Activated B cell treated with CpG ODN at 0.5 μM for 24 hours (primary cell): ENCODE data around the gene MACF1. TPM values are rescaled to one million over a fixed set of nuclear protein-coding genes. Genes with fewer than 3 reads are reported as not detected.

ENCODE experiments used
- ATAC-seq: fragments of 200-7000 bp; cut with Tn5 transposase; one replicate; pipeline ENCODE4 v1.10.0; 2021; ENCODE audit warnings: low read depth, mild to moderate bottlenecking, moderate library complexity
- CTCF ChIA-PET: fragments of 350-600 bp; sonication (Branson Sonifier 250); formaldehyde crosslinking; loops from one replicate; lab custom pipeline; 2021; ENCODE audit warnings: antibody characterized with exemption; lab: Charles Lee
- POLR2A ChIA-PET: fragments of 350-600 bp; sonication (Branson Sonifier 250); formaldehyde crosslinking; loops from one replicate; lab custom pipeline; 2021; ENCODE audit warnings: antibody characterized with exemption; lab: Charles Lee
- DNase-seq: peaks from one replicate; pipeline ENCODE4 v3.0.0; 2022
- H3K27ac Mint-ChIP-seq: one replicate; pipeline ENCODE4 v1.8.0; 2020; ENCODE audit warnings: mixed read lengths
- H3K27me3 Mint-ChIP-seq: one replicate; pipeline ENCODE4 v1.8.0; 2021; ENCODE audit warnings: mixed read lengths
- H3K36me3 Mint-ChIP-seq: one replicate; pipeline ENCODE4 v1.8.0; 2021; ENCODE audit warnings: low read depth, mixed read lengths
- H3K4me1 Mint-ChIP-seq: one replicate; pipeline ENCODE4 v1.8.0; 2021; ENCODE audit warnings: mixed read lengths
- H3K4me3 Mint-ChIP-seq: one replicate; pipeline ENCODE4 v1.8.0; 2020; ENCODE audit warnings: mild to moderate bottlenecking, mixed read lengths
- H3K9me3 Mint-ChIP-seq: one replicate; pipeline ENCODE4 v1.8.0; 2020; ENCODE audit warnings: mixed read lengths
- CTCF ChIP-seq: fragments of 200-600 bp; IDR thresholded peaks from one replicate; pipeline ENCODE4 v1.8.0; 2022; ENCODE audit warnings: antibody characterized with exemption, mild to moderate bottlenecking
- intact Hi-C: fragments of 100-400 bp; cut with micrococcal nuclease; formaldehyde crosslinking; loops from one replicate; pipeline ENCODE4 v1.15.1; 2024
- total RNA-seq: library from RNA; stranded (reverse); gene quantifications from 2 replicates; pipeline ENCODE4 v1.2.3, GENCODE V29; 2022

The MACF1 gene
- total RNA-seq, 1 donor from 2014 or later = 286 TPM

GRCh38 chr1:39258146-39258924, 53.8 kb downstream of the MACF1 start:
- ChIA-PET POLR2A (interaction anchor here (0.9 to 1.3 kb wide), 3 partner anchors 11 to 66 kb away, joined by 3 to 4 read pairs (median 3); no protein-coding TSS in a partner anchor), CTCF (interaction anchor here (0.8 to 8.2 kb wide), 35 partner anchors 10 to 233 kb away, joined by 3 to 120 read pairs (median 4); partner anchors contain the start of genes MACF1 and NDUFS5)
- Mint-ChIP-seq H3K9me3 (no peaks in the 10 kb centered on the region), H3K27me3 (no peaks in the 10 kb centered on the region), H3K27ac (peak overlapping the region; percentile 11), H3K4me3 (no peak overlapping the region), H3K36me3 (peaks cover 43% of the 10 kb centered on the region), H3K4me1 (peaks cover 32% of the 10 kb centered on the region)
- peak; percentile 55 for TF ChIP-seq CTCF
- intact Hi-C loops = loop anchor here (1.0 to 2.0 kb wide), 6 partner anchors 11 to 160 kb away; no protein-coding TSS in a partner anchor
- DNase-seq (peak; percentile 32), ATAC-seq (peak; percentile 70)

GRCh38 chr1:39258925-39259244, 54.4 kb downstream of the MACF1 start:
- no peak for TF ChIP-seq CTCF
- Mint-ChIP-seq H3K27ac (no peak overlapping the region), H3K4me1 (peaks cover 32% of the 10 kb centered on the region), H3K4me3 (no peak overlapping the region), H3K27me3 (no peaks in the 10 kb centered on the region), H3K9me3 (no peaks in the 10 kb centered on the region), H3K36me3 (peaks cover 43% of the 10 kb centered on the region)
- no peak for ATAC-seq
- DNase-seq = no peak
- ChIA-PET POLR2A (interaction anchor here (0.5 to 1.3 kb wide), 4 partner anchors 10 to 345 kb away, joined by 3 to 7 read pairs (median 4); no protein-coding TSS in a partner anchor), CTCF (interaction anchor here (0.8 to 8.2 kb wide), 33 partner anchors 10 to 233 kb away, joined by 3 to 120 read pairs (median 4); partner anchors contain the start of genes MACF1 and NDUFS5)
- intact Hi-C loops = loop anchor here (1.0 to 2.0 kb wide), 6 partner anchors 10 to 161 kb away; no protein-coding TSS in a partner anchor

GRCh38 chr1:39261712-39262221, 57.3 kb downstream of the MACF1 start:
- DNase-seq (no peak), ATAC-seq (no peak)
- H3K27me3 Mint-ChIP-seq = no peaks in the 10 kb centered on the region
- ChIA-PET CTCF (interaction anchor here (1.4 to 8.2 kb wide), 3 partner anchors 70 to 164 kb away, joined by 8 to 120 read pairs (median 109); no protein-coding TSS in a partner anchor), POLR2A (interaction anchor here (1.4 kb wide), 2 partner anchors 47 to 70 kb away, joined by 3 to 4 read pairs; no protein-coding TSS in a partner anchor)
- no peak for TF ChIP-seq CTCF
- intact Hi-C loops = loop anchor here (10.0 kb wide), 1 partner anchor 387 kb away; the partner anchor contains the start of gene MYCBP
- H3K4me1 Mint-ChIP-seq = peaks cover 38% of the 10 kb centered on the region
- no peak overlapping the region for H3K4me3 Mint-ChIP-seq
- H3K9me3 Mint-ChIP-seq = no peaks in the 10 kb centered on the region
- peaks cover 46% of the 10 kb centered on the region for H3K36me3 Mint-ChIP-seq
- no peak overlapping the region for H3K27ac Mint-ChIP-seq

- ATAC-seq = no peak
- Mint-ChIP-seq H3K27ac (no peak overlapping the region), H3K9me3 (no peaks in the 10 kb centered on the region), H3K4me1 (peaks cover 45% of the 10 kb centered on the region), H3K27me3 (no peaks in the 10 kb centered on the region), H3K36me3 (peaks cover 41% of the 10 kb centered on the region), H3K4me3 (no peak overlapping the region)
- POLR2A ChIA-PET = no interaction called here
- no peak for DNase-seq
- intact Hi-C loops = loop anchor here (10.0 kb wide), 1 partner anchor 388 kb away; the partner anchor contains the start of gene MYCBP
- CTCF ChIA-PET = interaction anchor here (0.8 to 8.2 kb wide), 4 partner anchors 35 to 165 kb away, joined by 3 to 109 read pairs (median 6); no protein-coding TSS in a partner anchor
- no peak for TF ChIP-seq CTCF
Observed at GRCh38 chr1:39262802-39263201, 58.3 kb downstream of the MACF1 start.
